GM12872 (cell line): ENCODE results near the gene CEPT1.

Source experiments
- CTCF ChIP-seq: IDR thresholded peaks from 3 replicates; pipeline ENCODE4 v1.5.1; 2011; ENCODE audit warnings: low read depth, mild to moderate bottlenecking, low read length, moderate library complexity; ENCODE audit not compliant: insufficient read depth

CEPT1 gene

GRCh38 chr1:111116496-111116895 lies 23.5 kb upstream of the CEPT1 start:
- no peak for TF ChIP-seq CTCF

- no peak for TF ChIP-seq CTCF
Observed at GRCh38 chr1:111126354-111126753, 13.7 kb upstream of the CEPT1 start.

- no peak for TF ChIP-seq CTCF
Observed at GRCh38 chr1:111127923-111128643, 11.9 kb upstream of the CEPT1 start.

- TF ChIP-seq CTCF: no peak
Observed at GRCh38 chr1:111129376-111129775, 10.6 kb upstream of the CEPT1 start.

GRCh38 chr1:111131693-111132092 lies 8.3 kb upstream of the CEPT1 start:
- no peak for TF ChIP-seq CTCF

GRCh38 chr1:111133866-111134265 lies 6.2 kb upstream of the CEPT1 start:
- TF ChIP-seq CTCF: no peak

- no peak for TF ChIP-seq CTCF
Observed at GRCh38 chr1:111139324-111139955, 583 bp upstream of the CEPT1 start.

GRCh38 chr1:111140680-111140967 lies 601 bp downstream of the CEPT1 start:
- TF ChIP-seq CTCF: no peak
